ENCODE results near the gene KRT76.

The KRT76 gene

GRCh38 chr12:52818887-52819420 lies 41.8 kb upstream of the KRT76 start:
- H3K79me2 ChIP-seq (ENCODE audit: insufficient read depth, low read length) = no peaks in the 10 kb centered on the region
- no peaks in the 10 kb centered on the region for H3F3A ChIP-seq (ENCODE audit: insufficient read depth, low read length)
- no peak overlapping the region for H3K27ac ChIP-seq (ENCODE audit: low read depth, low read length, poor library complexity, severe bottlenecking)
- no peak for TF ChIP-seq CTCF (IDR thresholded peaks at IDR 0.05; ENCODE audit: low read length)
- no peak for TF ChIP-seq EZH2 (IDR thresholded peaks at IDR 0.05; ENCODE audit: borderline replicate concordance, low read length)
- no peaks in the 10 kb centered on the region for H3K36me3 ChIP-seq (ENCODE audit: insufficient read depth, low read length)
- H3K9me2 ChIP-seq (ENCODE audit: low read depth, low read length) = no peaks in the 10 kb centered on the region
- H4K20me1 ChIP-seq (ENCODE audit: insufficient read depth, low read length) = no peaks in the 10 kb centered on the region
- H3K4me2 ChIP-seq (ENCODE audit: low read length) = no peak overlapping the region
- H3K9me3 ChIP-seq (ENCODE audit: low read length) = no peaks in the 10 kb centered on the region
- H3K27me3 ChIP-seq (ENCODE audit: insufficient read depth, low read length) = peaks cover 5% of the 10 kb centered on the region; the same call in 1 of the 2 replicates
- H3K4me3 ChIP-seq (ENCODE audit: low read depth, low read length, poor library complexity, severe bottlenecking) = no peak overlapping the region
- no peaks in the 10 kb centered on the region for H3K4me1 ChIP-seq (ENCODE audit: insufficient read depth, low read length, severe bottlenecking)
- no peak overlapping the region for H2AFZ ChIP-seq (ENCODE audit: low read length)
- H3K9ac ChIP-seq (ENCODE audit: low read length) = no peak overlapping the region

- Histone ChIP-seq H3K79me2 (ENCODE audit: insufficient read depth, low read length) (no peaks in the 10 kb centered on the region), H3K4me3 (ENCODE audit: low read depth, low read length, poor library complexity, severe bottlenecking) (no peak overlapping the region), H3K9ac (ENCODE audit: low read length) (no peak overlapping the region), H3K9me3 (ENCODE audit: low read length) (no peaks in the 10 kb centered on the region), H3K27ac (ENCODE audit: low read depth, low read length, poor library complexity, severe bottlenecking) (no peak overlapping the region), H4K20me1 (ENCODE audit: insufficient read depth, low read length) (no peaks in the 10 kb centered on the region), H3K36me3 (ENCODE audit: insufficient read depth, low read length) (no peaks in the 10 kb centered on the region), H3K27me3 (ENCODE audit: insufficient read depth, low read length) (peaks cover 5% of the 10 kb centered on the region; the same call in 1 of the 2 replicates), H3F3A (ENCODE audit: insufficient read depth, low read length) (no peaks in the 10 kb centered on the region), H2AFZ (ENCODE audit: low read length) (no peak overlapping the region), H3K4me1 (ENCODE audit: insufficient read depth, low read length, severe bottlenecking) (no peaks in the 10 kb centered on the region), H3K9me2 (ENCODE audit: low read depth, low read length) (no peaks in the 10 kb centered on the region), H3K4me2 (ENCODE audit: low read length) (no peak overlapping the region)
- TF ChIP-seq EZH2 (IDR thresholded peaks at IDR 0.05; ENCODE audit: borderline replicate concordance, low read length) = no peak
- no peak for TF ChIP-seq CTCF (IDR thresholded peaks at IDR 0.05; ENCODE audit: low read length)
These were observed 41.2 kb upstream of the KRT76 start for GRCh38 chr12:52818388-52818787.

- no peak overlapping the region for H3K4me2 ChIP-seq (ENCODE audit: low read length)
- H3K4me1 ChIP-seq (ENCODE audit: insufficient read depth, low read length, severe bottlenecking) = no peaks in the 10 kb centered on the region
- no peaks in the 10 kb centered on the region for H3K36me3 ChIP-seq (ENCODE audit: insufficient read depth, low read length)
- no peak overlapping the region for H2AFZ ChIP-seq (ENCODE audit: low read length)
- no peak overlapping the region for H3K9ac ChIP-seq (ENCODE audit: low read length)
- no peak overlapping the region for H3K4me3 ChIP-seq (ENCODE audit: low read depth, low read length, poor library complexity, severe bottlenecking)
- H3K27ac ChIP-seq (ENCODE audit: low read depth, low read length, poor library complexity, severe bottlenecking) = no peak overlapping the region
- no peak for TF ChIP-seq CTCF (IDR thresholded peaks at IDR 0.05; ENCODE audit: low read length)
- TF ChIP-seq EZH2 (IDR thresholded peaks at IDR 0.05; ENCODE audit: borderline replicate concordance, low read length) = no peak
- no peaks in the 10 kb centered on the region for H3K79me2 ChIP-seq (ENCODE audit: insufficient read depth, low read length)
- H3K9me2 ChIP-seq (ENCODE audit: low read depth, low read length) = no peaks in the 10 kb centered on the region
- no peaks in the 10 kb centered on the region for H3K9me3 ChIP-seq (ENCODE audit: low read length)
- H3F3A ChIP-seq (ENCODE audit: insufficient read depth, low read length) = no peaks in the 10 kb centered on the region
- H4K20me1 ChIP-seq (ENCODE audit: insufficient read depth, low read length) = no peaks in the 10 kb centered on the region
- peaks cover 5% of the 10 kb centered on the region; the same call in 1 of the 2 replicates for H3K27me3 ChIP-seq (ENCODE audit: insufficient read depth, low read length)
These were observed 40.6 kb upstream of the KRT76 start for GRCh38 chr12:52817699-52818238.
